ENCODE measurements around the gene KREMEN1. TPM values are rescaled to one million over a fixed set of nuclear protein-coding genes. Genes with fewer than 3 reads are reported as not detected.

KREMEN1 gene
- total RNA-seq, 1 experiment from 2014 or later, result 31.9 TPM

DNA sequence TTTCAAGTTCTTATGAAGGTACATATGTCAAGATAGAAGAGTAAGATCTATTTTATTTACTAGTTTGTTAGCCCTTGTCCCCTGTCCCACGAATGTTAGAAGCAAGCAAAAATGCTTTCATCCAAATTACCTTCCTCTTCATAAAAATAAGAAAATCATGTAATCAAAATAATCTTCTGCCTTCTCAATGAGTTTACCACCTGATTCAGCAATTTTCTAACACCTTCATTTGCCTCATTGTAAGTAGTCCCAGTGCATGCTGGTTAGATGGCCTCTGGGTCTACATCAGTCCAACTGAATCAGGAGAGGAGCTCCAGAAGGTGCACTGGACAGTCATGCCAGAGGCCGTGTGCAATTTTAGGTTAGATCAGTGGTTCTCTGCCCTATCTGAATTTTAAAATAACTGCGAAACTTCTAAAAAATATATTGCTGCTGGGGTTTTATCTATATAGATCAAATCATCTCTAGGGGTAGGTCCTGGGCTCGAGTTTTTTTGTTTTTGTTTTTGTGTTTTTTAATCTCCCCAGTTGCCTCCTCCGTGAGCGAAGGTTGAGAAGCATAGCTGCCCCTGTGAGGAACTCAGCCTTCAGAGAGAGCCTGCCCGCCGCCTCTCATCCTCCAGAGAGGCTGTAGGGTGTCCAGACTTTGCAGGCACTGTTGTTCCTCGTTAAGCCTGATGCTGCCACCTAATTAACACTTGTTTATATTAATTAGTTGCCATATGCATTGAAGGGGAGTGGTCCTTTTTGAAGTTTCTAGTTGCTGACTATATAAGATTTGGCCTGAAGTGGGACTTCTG, 43.4 kb upstream of the KREMEN1 start:
- Histone ChIP-seq H2AFZ (ENCODE audit: low read depth, low read length, poor library complexity, severe bottlenecking) (no peak overlapping the region), H3K4me1 (ENCODE audit: control insufficient read depth in 1 of 2, insufficient read depth in 2 of 2, low read length in 2 of 2) (peaks cover 52 to 64% of the 10 kb centered on the region in 2 experiments), H3K27me3 (ENCODE audit: insufficient read depth, low read length) (no peaks in the 10 kb centered on the region), H3K4me2 (ENCODE audit: low read length) (peak overlapping the region; percentile 80), H3K9ac (ENCODE audit: low read length) (peak overlapping the region; percentile 68), H3K27ac (ENCODE audit: low read depth, low read length) (peak overlapping the region; percentile 97), H3K9me2 (ENCODE audit: insufficient read depth) (no peaks in the 10 kb centered on the region), H3K79me2 (ENCODE audit: insufficient read depth, low read length) (peaks cover 7% of the 10 kb centered on the region; the same call in 1 of the 2 replicates), H4K20me1 (ENCODE audit: insufficient read depth) (no peaks in the 10 kb centered on the region), H3K36me3 (ENCODE audit: control insufficient read depth in 1 of 2, insufficient read depth in 2 of 2, low read length in 2 of 2) (no peaks in the 10 kb centered on the region), H3K9me3 (ENCODE audit: control insufficient read depth in 1 of 2, insufficient read depth in 1 of 2, low read depth in 1 of 2, low read length in 2 of 2) (no peaks in the 10 kb centered on the region), H3K4me3 (replicated peaks in 1 of 2; ENCODE audit: low read depth in 1 of 2, low read length in 2 of 2) (peak overlapping the region; percentile 45 to 57)
- no peak for TF ChIP-seq CBX3 (IDR thresholded peaks at IDR 0.05; ENCODE audit: low read depth)
- TF ChIP-seq YY1 (IDR thresholded peaks at IDR 0.05; ENCODE audit: extremely low read depth, insufficient replicate concordance, low read depth, low read length), result no peak
- TF ChIP-seq POLR2A (IDR thresholded peaks at IDR 0.05; ENCODE audit: borderline replicate concordance, extremely low read depth, insufficient read depth, insufficient read length), result no peak
- TF ChIP-seq, protein P1, sequence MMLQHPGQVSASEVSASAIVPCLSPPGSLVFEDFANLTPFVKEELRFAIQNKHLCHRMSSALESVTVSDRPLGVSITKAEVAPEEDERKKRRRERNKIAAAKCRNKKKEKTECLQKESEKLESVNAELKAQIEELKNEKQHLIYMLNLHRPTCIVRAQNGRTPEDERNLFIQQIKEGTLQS (IDR thresholded peaks at IDR 0.05), result no peak
- no peak for TF ChIP-seq FOSL1 (IDR thresholded peaks at IDR 0.05; ENCODE audit: low read depth)
- TF ChIP-seq JUND (IDR thresholded peaks at IDR 0.05), result no peak
- TF ChIP-seq, protein P2, sequence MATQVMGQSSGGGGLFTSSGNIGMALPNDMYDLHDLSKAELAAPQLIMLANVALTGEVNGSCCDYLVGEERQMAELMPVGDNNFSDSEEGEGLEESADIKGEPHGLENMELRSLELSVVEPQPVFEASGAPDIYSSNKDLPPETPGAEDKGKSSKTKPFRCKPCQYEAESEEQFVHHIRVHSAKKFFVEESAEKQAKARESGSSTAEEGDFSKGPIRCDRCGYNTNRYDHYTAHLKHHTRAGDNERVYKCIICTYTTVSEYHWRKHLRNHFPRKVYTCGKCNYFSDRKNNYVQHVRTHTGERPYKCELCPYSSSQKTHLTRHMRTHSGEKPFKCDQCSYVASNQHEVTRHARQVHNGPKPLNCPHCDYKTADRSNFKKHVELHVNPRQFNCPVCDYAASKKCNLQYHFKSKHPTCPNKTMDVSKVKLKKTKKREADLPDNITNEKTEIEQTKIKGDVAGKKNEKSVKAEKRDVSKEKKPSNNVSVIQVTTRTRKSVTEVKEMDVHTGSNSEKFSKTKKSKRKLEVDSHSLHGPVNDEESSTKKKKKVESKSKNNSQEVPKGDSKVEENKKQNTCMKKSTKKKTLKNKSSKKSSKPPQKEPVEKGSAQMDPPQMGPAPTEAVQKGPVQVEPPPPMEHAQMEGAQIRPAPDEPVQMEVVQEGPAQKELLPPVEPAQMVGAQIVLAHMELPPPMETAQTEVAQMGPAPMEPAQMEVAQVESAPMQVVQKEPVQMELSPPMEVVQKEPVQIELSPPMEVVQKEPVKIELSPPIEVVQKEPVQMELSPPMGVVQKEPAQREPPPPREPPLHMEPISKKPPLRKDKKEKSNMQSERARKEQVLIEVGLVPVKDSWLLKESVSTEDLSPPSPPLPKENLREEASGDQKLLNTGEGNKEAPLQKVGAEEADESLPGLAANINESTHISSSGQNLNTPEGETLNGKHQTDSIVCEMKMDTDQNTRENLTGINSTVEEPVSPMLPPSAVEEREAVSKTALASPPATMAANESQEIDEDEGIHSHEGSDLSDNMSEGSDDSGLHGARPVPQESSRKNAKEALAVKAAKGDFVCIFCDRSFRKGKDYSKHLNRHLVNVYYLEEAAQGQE (IDR thresholded peaks at IDR 0.05; ENCODE audit: low read depth), result no peak
- no peak for TF ChIP-seq ZFX (IDR thresholded peaks at IDR 0.05)
- ChIA-PET POLR2A (interaction anchor here (2.5 kb wide), 1 partner anchor 111 kb away, joined by 16 read pairs; no protein-coding TSS in a partner anchor), CTCF (interaction anchor here (0.5 kb wide), 1 partner anchor 167 kb away, joined by 3 read pairs; no protein-coding TSS in a partner anchor), RAD21 (ENCODE audit: low non-redundant PET in 1 of 2, low total read pairs in 2 of 2, uncharacterized antibody in 2 of 2, unreplicated experiment in 2 of 2) (interaction anchor here in 1 of 2 experiments (0.6 kb wide), 1 partner anchor 25 kb away, joined by 5 read pairs; no protein-coding TSS in a partner anchor)
- no TSS peak for BruUV-seq (replicated peaks)
- intact Hi-C loops (cut with micrococcal nuclease), result no loop called here
- DNase-seq (ENCODE audit: low read depth, low spot score) (no peak), ATAC-seq (no peak)
